IMR-90 (cell line): Measurements from ENCODE around the gene DOCK9. TPM values are rescaled to one million over a fixed set of nuclear protein-coding genes. Genes with fewer than 3 reads are reported as not detected.

Experiments
- ATAC-seq: fragments of 200-7000 bp; cut with Tn5 transposase; 2 replicates; pipeline ENCODE4 v1.9.1; 2020; ENCODE audit warnings: low read depth, mild to moderate bottlenecking, moderate library complexity
- BruUV-seq: library from RNA; stranded (reverse); fragments of 400-500 nt; replicated peaks from 2 replicates; lab custom pipeline; 2021; lab: Mats Ljungman, UMichigan
- CTCF ChIA-PET: fragments of 300-600 bp; formaldehyde crosslinking; extraction: SDS; loops from one replicate; lab custom pipeline; 2021; ENCODE audit warnings: antibody characterized with exemption; lab: Yijun Ruan, JAX
- POLR2A ChIA-PET: fragments of 300-600 bp; sonication (Branson Sonifier 250); formaldehyde crosslinking; loops from one replicate; lab custom pipeline; 2022; ENCODE audit warnings: antibody characterized with exemption; ENCODE audit not compliant: unreplicated experiment; lab: Charles Lee
- DNase-seq: peaks from one replicate; pipeline ENCODE4 v3.0.0; 2013
- H2AFZ ChIP-seq: replicated peaks from 2 replicates; pipeline ENCODE3; 2013; ENCODE audit warnings: low read length, mild to moderate bottlenecking; ENCODE audit not compliant: poor library complexity
- H2AK5ac ChIP-seq: 2 replicates; pipeline ENCODE4 v1.6.1; 2013; ENCODE audit warnings: low read depth, low read length, inconsistent platforms
- H2AK9ac ChIP-seq: replicated peaks from 2 replicates; pipeline ENCODE3; 2013; ENCODE audit warnings: mild to moderate bottlenecking, low read depth, low read length, moderate library complexity; ENCODE audit not compliant: poor library complexity
- H2BK120ac ChIP-seq: 2 replicates; pipeline ENCODE4 v1.6.1; 2013; ENCODE audit warnings: low read depth, low read length, inconsistent platforms
- H2BK15ac ChIP-seq: 3 replicates; pipeline ENCODE4 v1.6.1; 2013; ENCODE audit warnings: low read depth, low read length, inconsistent platforms
- H2BK20ac ChIP-seq: 2 replicates; pipeline ENCODE4 v1.6.1; 2013; ENCODE audit warnings: low read depth, mild to moderate bottlenecking, inconsistent platforms, low read length, moderate library complexity
- H2BK5ac ChIP-seq: 2 replicates; pipeline ENCODE4 v1.6.1; 2013; ENCODE audit warnings: mild to moderate bottlenecking, low read depth, low read length, inconsistent platforms; ENCODE audit not compliant: poor library complexity, severe bottlenecking
- H3K14ac ChIP-seq: replicated peaks from 2 replicates; pipeline ENCODE4 v1.6.1; 2013; ENCODE audit warnings: low read depth, low read length, inconsistent platforms
- H3K18ac ChIP-seq: 2 replicates; pipeline ENCODE4 v1.6.1; 2013; ENCODE audit warnings: low read depth, low read length, control low read depth
- H3K23ac ChIP-seq: 2 replicates; pipeline ENCODE4 v1.6.1; 2013; ENCODE audit warnings: low read depth, low read length, inconsistent platforms
- H3K27ac ChIP-seq: 2 replicates; pipeline ENCODE4 v1.5.1; 2013; ENCODE audit warnings: mild to moderate bottlenecking, control low read depth, low read length; ENCODE audit not compliant: insufficient read depth
- H3K27me3 ChIP-seq: 2 replicates; pipeline ENCODE4 v1.6.1; 2013; ENCODE audit warnings: low read length; ENCODE audit not compliant: control insufficient read depth, insufficient read depth
- H3K36me3 ChIP-seq: 2 replicates; pipeline ENCODE4 v1.6.1; 2013; ENCODE audit warnings: low read length, mixed read lengths; ENCODE audit not compliant: control insufficient read depth, insufficient read depth
- H3K4ac ChIP-seq: 2 replicates; pipeline ENCODE4 v1.6.1; 2013; ENCODE audit warnings: low read depth, low read length, inconsistent platforms
- H3K4me1 ChIP-seq: 2 replicates; pipeline ENCODE4 v1.6.1; 2013; ENCODE audit warnings: low read length, mixed read lengths; ENCODE audit not compliant: control insufficient read depth, insufficient read depth
- H3K4me2 ChIP-seq: 2 replicates; pipeline ENCODE4 v1.6.1; 2013; ENCODE audit warnings: low read depth, mild to moderate bottlenecking, control low read depth, low read length, moderate library complexity
- H3K4me3 ChIP-seq: 2 replicates; pipeline ENCODE4 v1.5.1; 2013; ENCODE audit warnings: low read depth, mild to moderate bottlenecking, control low read depth, low read length, moderate library complexity; ENCODE audit not compliant: insufficient read depth
- H3K56ac ChIP-seq: 2 replicates; pipeline ENCODE4 v1.6.1; 2013; ENCODE audit warnings: low read length, inconsistent platforms; ENCODE audit not compliant: insufficient read depth; ENCODE audit errors: extremely low read depth
- H3K79me1 ChIP-seq, 2 experiments: 2 replicates each; pipeline ENCODE4 v1.6.1; 2013; ENCODE audit warnings: low read length in 2 of 2, inconsistent platforms in 1 of 2, low read depth in 1 of 2
- H3K9ac ChIP-seq: 2 replicates; pipeline ENCODE4 v1.6.1; 2013; ENCODE audit warnings: low read depth, low read length, control low read depth
- H3K9me1 ChIP-seq: 2 replicates; pipeline ENCODE4 v1.6.1; 2013; ENCODE audit warnings: low read length, inconsistent platforms; ENCODE audit not compliant: insufficient read depth
- H3K9me3 ChIP-seq: 2 replicates; pipeline ENCODE4 v1.6.1; 2013; ENCODE audit warnings: low read length; ENCODE audit not compliant: control insufficient read depth, insufficient read depth
- H4K20me1 ChIP-seq: 2 replicates; pipeline ENCODE4 v1.6.1; 2013; ENCODE audit warnings: low read length, inconsistent platforms; ENCODE audit not compliant: insufficient read depth
- H4K5ac ChIP-seq: 2 replicates; pipeline ENCODE4 v1.6.1; 2013; ENCODE audit warnings: mild to moderate bottlenecking, low read depth, low read length, control low read depth
- H4K8ac ChIP-seq, 2 experiments: 2 replicates each; pipeline ENCODE4 v1.6.1; 2013; ENCODE audit warnings: low read depth in 2 of 2, low read length in 2 of 2, control low read depth in 1 of 2, inconsistent platforms in 1 of 2
- H4K91ac ChIP-seq: 2 replicates; pipeline ENCODE4 v1.6.1; 2013; ENCODE audit warnings: low read depth, low read length, inconsistent platforms; ENCODE audit not compliant: insufficient read depth
- BHLHE40 ChIP-seq: fragments of 150-350 bp; IDR thresholded peaks from 2 replicates; pipeline ENCODE4 v1.6.1; 2016; ENCODE audit warnings: mild to moderate bottlenecking, low read depth, low read length
- CEBPB ChIP-seq: IDR thresholded peaks from 2 replicates; pipeline ENCODE4 v1.6.1; 2012; ENCODE audit warnings: low read depth, low read length, improper control_type of control experiment
- WGBS, 2 experiments: methylation state at CpG; one replicate each; pipeline versions ENCODE4 v1.1.5 to v1.1.7; 2013; ENCODE audit warnings: missing lambda C conversion rate in 2 of 2; ENCODE audit not compliant: insufficient read length in 1 of 2; ENCODE audit errors: extremely low coverage in 2 of 2; 5-methylcytosine and 5-hydroxymethylcytosine counted together
- dilution Hi-C: fragments of 300-500 bp; cut with HindIII; formaldehyde crosslinking; loops from one replicate; pipeline ENCODE4 v1.14.3; 2018; ENCODE audit warnings: low sequenced_read_pairs; ENCODE audit not compliant: unreplicated experiment
- in situ Hi-C: fragments of 300-500 bp; cut with MboI; formaldehyde crosslinking; loops from 3 replicates; pipeline ENCODE4 v1.14.3; 2019; ENCODE audit warnings: low sequenced_read_pairs, inconsistent platforms, mixed read lengths
- intact Hi-C: fragments of 100-400 bp; cut with micrococcal nuclease; formaldehyde crosslinking; loops from 2 replicates; pipeline ENCODE4 v1.10.0; 2022
- polyA plus RNA-seq, 3 experiments: library from polyadenylated mRNA; depleted of rRNA; stranded (reverse); fragments of >200 nt; gene quantifications; 2 replicates each; pipeline ENCODE4 v1.2.3, GENCODE V29; 2012; ENCODE audit warnings: low replicate concordance in 1 of 3
- total RNA-seq: library from RNA; depleted of rRNA; stranded (reverse); fragments of >200 nt; gene quantifications from 2 replicates; pipeline ENCODE4 v1.2.3, GENCODE V29; 2012

The DOCK9 gene
- total and polyA plus RNA-seq, 2 of the 4 experiments (the other 2 are of a cell fraction), result 4.8 to 7.2 TPM

DNA sequence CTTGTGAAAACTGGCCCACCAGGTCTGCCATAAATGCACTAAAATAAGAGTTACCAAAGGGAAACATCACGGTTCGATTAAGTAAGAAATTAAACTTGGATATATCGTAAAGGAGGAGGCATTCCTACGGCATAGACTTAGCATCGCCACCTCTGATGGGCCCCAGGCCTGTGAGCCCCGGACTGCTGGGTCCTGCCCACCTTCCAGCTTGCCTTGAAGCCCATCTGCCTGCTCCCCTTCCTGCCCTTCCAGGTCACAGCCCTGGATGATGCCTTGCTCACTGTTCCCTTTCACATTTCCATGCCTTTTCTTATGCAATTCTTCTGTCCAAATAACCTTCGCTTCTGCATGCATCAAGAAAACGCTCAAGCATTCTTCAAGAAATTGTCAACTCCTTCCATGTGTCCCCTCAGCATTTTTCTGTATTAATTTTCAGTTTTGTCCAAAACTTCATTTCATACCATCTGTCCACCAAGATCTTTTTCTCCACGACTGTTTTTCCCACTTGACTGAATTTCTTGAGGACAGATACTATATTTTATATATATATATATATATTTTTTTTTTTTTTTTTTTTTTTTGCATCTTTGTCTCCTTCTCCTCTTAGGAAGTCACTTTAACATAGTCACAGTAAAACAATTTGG, 91.2 kb downstream of the DOCK9 start:
- CTCF ChIA-PET, result no interaction called here
- WGBS, 2 experiments, result 94% methylated on average over 3 of the region's 9 CpGs; no CpG with 5 or more reads in 1 of the 2 experiments

More for the DNA sequence above, 91.2 kb downstream of the DOCK9 start:
- dilution Hi-C loops, result no loop called here
- no peak overlapping the region for H2BK120ac ChIP-seq
- no peak overlapping the region for H2BK5ac ChIP-seq
- H3K56ac ChIP-seq, result no peak overlapping the region
- no peaks in the 10 kb centered on the region for H4K20me1 ChIP-seq
- H2AK5ac ChIP-seq, result no peak overlapping the region
- H2AFZ ChIP-seq, result no peak overlapping the region
- H3K27ac ChIP-seq, result no peak overlapping the region
- no peak overlapping the region for H4K5ac ChIP-seq
- no peaks in the 10 kb centered on the region for H3K79me1 ChIP-seq
- H2AK9ac ChIP-seq, result no peak overlapping the region
- no peaks in the 10 kb centered on the region for H3K27me3 ChIP-seq
- no peaks in the 10 kb centered on the region for H3K4me1 ChIP-seq
- no peaks in the 10 kb centered on the region for H3K9me3 ChIP-seq
- H3K9ac ChIP-seq, result no peak overlapping the region
- no peak overlapping the region for H2BK15ac ChIP-seq
- DNase-seq (no peak), ATAC-seq (no peak)
- H3K14ac ChIP-seq, result no peak overlapping the region
- TF ChIP-seq BHLHE40, result no peak
- 0 out of 2 replicates have a peak, but pooled peaks have one; percentile 19 for TF ChIP-seq CEBPB
- no peak overlapping the region for H3K4me2 ChIP-seq
- in situ Hi-C loops, result no loop called here
- no TSS peak for BruUV-seq
- 0 out of 2 replicates have a peak, but pooled peaks cover 2% of the 10 kb centered on the region for H3K36me3 ChIP-seq
- no peak overlapping the region for H3K18ac ChIP-seq
- H4K8ac ChIP-seq, result no peak overlapping the region
- H3K9me1 ChIP-seq, result peaks cover 3% of the 10 kb centered on the region; the same call in 1 of the 2 replicates
- POLR2A ChIA-PET, result no interaction called here
- no peak overlapping the region for H3K4ac ChIP-seq
- no peak overlapping the region for H4K91ac ChIP-seq
- H3K4me3 ChIP-seq, result no peak overlapping the region
- no peak overlapping the region for H3K23ac ChIP-seq
- no peak overlapping the region for H2BK20ac ChIP-seq
- intact Hi-C loops, result no loop called here
